ENCODE results near the gene TPST1.

The TPST1 gene

DNA sequence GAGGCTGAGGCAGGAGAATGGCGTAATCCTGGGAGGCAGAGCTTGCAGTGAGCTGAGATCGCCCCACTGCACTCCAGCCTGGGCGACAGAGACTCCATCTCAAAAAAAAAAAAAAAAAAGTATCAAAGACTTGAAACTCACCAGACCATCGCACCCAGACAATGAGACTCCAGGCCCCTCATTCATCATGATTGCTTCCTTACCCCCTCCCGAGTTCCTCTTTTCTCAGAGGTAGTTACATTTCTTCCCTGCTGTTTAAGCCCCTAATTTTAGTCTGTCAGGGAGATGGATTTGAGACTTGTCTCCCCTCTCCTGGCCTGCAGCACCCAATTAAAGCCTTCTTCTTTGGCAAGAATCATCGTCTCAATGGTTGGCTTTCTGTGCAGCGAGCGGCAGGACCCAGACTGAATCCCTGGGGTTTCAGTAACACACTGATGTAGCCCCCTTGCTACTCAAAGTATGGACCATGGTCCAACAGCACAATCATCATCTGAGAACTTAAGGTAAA, 19.4 kb upstream of the TPST1 start:
- TF ChIP-seq, protein P1, sequence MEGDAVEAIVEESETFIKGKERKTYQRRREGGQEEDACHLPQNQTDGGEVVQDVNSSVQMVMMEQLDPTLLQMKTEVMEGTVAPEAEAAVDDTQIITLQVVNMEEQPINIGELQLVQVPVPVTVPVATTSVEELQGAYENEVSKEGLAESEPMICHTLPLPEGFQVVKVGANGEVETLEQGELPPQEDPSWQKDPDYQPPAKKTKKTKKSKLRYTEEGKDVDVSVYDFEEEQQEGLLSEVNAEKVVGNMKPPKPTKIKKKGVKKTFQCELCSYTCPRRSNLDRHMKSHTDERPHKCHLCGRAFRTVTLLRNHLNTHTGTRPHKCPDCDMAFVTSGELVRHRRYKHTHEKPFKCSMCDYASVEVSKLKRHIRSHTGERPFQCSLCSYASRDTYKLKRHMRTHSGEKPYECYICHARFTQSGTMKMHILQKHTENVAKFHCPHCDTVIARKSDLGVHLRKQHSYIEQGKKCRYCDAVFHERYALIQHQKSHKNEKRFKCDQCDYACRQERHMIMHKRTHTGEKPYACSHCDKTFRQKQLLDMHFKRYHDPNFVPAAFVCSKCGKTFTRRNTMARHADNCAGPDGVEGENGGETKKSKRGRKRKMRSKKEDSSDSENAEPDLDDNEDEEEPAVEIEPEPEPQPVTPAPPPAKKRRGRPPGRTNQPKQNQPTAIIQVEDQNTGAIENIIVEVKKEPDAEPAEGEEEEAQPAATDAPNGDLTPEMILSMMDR (IDR thresholded peaks at IDR 0.05; ENCODE audit: unreplicated experiment in 3 of 3) = no peak
- Mint-ChIP-seq H3K27me3 (ENCODE audit: low read depth) (peaks cover 3% of the 10 kb centered on the region), H3K27ac (no peak overlapping the region), H3K36me3 (ENCODE audit: low read depth) (no peaks in the 10 kb centered on the region), H3K4me3 (no peak overlapping the region), H3K9me3 (peaks cover 6% of the 10 kb centered on the region), H3K4me1 (no peaks in the 10 kb centered on the region)

DNA sequence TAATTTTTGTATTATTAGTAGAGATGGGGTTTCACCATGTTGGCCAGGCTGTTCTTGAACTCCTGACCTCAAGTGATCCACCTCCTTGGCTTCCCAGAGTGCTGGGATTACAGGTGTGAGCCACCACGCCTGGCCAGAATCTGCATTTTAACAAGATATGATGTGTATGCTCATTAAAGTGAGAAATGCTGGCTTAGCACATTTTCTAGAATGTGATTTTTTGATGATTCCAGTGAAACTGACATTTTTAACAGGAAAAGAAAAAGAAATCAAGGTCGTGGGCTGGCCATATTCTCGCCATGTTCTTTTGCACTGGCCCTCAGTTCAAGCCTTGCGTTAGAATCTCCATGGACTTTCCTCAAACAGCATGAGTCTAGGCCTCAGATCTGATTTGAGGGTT, 18.1 kb upstream of the TPST1 start:
- H3K27ac Mint-ChIP-seq = no peak overlapping the region
- H3K27me3 Mint-ChIP-seq (ENCODE audit: low read depth) = peaks cover 3% of the 10 kb centered on the region
- TF ChIP-seq, protein P1 (IDR thresholded peaks at IDR 0.05; ENCODE audit: unreplicated experiment in 3 of 3) = no peak
- no peaks in the 10 kb centered on the region for H3K4me1 Mint-ChIP-seq
- H3K36me3 Mint-ChIP-seq (ENCODE audit: low read depth) = no peaks in the 10 kb centered on the region
- H3K9me3 Mint-ChIP-seq = peaks cover 6% of the 10 kb centered on the region
- H3K4me3 Mint-ChIP-seq = no peak overlapping the region

DNA sequence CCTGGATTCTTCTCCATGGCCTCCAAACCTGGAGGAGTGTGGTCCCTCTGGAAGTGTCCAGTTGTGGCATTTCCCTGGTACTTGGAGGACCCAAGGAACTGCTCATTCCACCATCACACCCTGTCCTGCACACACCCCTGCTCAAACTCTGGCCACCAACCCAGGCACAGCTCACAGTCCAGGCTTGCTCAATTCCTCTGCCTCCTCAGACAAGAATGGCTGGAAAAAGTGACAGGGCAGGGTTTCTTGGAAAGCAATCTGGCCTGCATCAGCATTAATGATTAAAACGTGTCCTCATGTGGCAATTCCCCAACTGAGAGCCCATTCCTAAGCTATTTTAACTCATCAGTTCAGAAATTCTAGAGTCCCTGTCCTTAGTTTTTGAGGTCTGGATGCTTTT, 17.2 kb upstream of the TPST1 start:
- H3K36me3 Mint-ChIP-seq (ENCODE audit: low read depth) = no peaks in the 10 kb centered on the region
- no peak overlapping the region for H3K27ac Mint-ChIP-seq
- peaks cover 6% of the 10 kb centered on the region for H3K9me3 Mint-ChIP-seq
- H3K27me3 Mint-ChIP-seq (ENCODE audit: low read depth) = peaks cover 3% of the 10 kb centered on the region
- H3K4me1 Mint-ChIP-seq = no peaks in the 10 kb centered on the region
- no peak overlapping the region for H3K4me3 Mint-ChIP-seq
- TF ChIP-seq, protein P1 (IDR thresholded peaks at IDR 0.05; ENCODE audit: unreplicated experiment in 3 of 3) = no peak

DNA sequence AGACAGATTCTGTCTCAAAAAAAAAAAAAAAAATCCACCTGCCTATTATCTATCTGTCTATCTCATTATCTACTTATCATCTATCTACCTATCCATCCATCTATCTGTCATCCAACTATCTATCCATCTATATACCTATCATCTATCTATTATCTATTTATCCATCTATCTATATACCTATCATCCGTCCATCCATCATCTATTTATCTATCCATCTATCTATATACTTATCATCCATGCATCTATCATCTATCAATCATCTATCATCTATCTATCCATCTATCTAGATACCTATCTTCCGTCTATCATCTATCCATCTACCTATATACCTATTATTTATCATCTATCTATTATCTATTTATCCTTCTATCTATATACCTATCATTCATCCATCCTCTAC, 16.5 kb upstream of the TPST1 start:
- no peaks in the 10 kb centered on the region for H3K4me1 Mint-ChIP-seq
- H3K4me3 Mint-ChIP-seq = no peak overlapping the region
- no peak overlapping the region for H3K27ac Mint-ChIP-seq
- peaks cover 3% of the 10 kb centered on the region for H3K27me3 Mint-ChIP-seq (ENCODE audit: low read depth)
- peaks cover 6% of the 10 kb centered on the region for H3K9me3 Mint-ChIP-seq
- no peaks in the 10 kb centered on the region for H3K36me3 Mint-ChIP-seq (ENCODE audit: low read depth)
- TF ChIP-seq, protein P1 (IDR thresholded peaks at IDR 0.05; ENCODE audit: unreplicated experiment in 3 of 3) = no peak

DNA sequence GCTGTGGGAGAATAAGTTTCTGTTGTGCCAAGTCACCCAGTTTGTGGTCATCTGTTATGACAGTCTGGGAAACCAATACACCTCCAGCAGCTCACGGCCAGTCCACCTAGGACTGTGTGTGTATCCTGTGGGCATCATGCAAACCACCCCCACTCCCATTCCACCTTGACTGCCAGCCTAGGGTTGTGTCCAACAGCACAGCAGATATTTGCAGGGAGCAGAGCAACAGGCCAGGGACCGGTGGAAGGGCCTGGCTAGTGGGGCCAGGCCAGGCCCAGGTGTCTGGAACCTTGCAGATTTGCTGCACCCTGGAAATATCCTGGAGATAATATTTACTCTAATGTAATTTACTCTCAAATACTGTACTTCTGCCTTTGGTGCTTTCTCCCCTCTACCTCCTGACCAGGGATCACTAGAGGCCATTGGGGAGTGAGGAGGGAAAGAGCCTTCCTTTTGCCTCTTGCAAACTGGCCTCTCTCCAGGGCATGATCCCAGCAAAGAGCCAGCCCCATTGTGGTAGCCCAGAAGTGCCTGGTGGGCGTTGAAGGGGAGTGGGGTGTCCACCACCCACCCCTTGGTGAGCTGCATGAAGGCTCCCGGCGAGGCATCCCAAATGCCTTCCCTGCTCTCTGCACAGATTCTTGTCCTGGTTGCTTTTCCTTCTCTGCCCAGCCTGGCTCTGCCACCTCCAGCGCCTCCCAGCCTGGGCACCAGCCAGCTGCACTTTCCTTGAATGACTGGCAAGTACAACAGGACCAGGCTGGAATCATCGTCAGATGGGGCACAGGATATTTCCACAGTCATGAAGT, 15.2 kb upstream of the TPST1 start:
- no peaks in the 10 kb centered on the region for H3K4me1 Mint-ChIP-seq
- no peaks in the 10 kb centered on the region for H3K36me3 Mint-ChIP-seq (ENCODE audit: low read depth)
- H3K27me3 Mint-ChIP-seq (ENCODE audit: low read depth) = peaks cover 3% of the 10 kb centered on the region
- TF ChIP-seq, protein P1 (IDR thresholded peaks at IDR 0.05; ENCODE audit: unreplicated experiment in 3 of 3) = no peak
- H3K4me3 Mint-ChIP-seq = no peak overlapping the region
- peaks cover 6% of the 10 kb centered on the region for H3K9me3 Mint-ChIP-seq
- no peak overlapping the region for H3K27ac Mint-ChIP-seq

DNA sequence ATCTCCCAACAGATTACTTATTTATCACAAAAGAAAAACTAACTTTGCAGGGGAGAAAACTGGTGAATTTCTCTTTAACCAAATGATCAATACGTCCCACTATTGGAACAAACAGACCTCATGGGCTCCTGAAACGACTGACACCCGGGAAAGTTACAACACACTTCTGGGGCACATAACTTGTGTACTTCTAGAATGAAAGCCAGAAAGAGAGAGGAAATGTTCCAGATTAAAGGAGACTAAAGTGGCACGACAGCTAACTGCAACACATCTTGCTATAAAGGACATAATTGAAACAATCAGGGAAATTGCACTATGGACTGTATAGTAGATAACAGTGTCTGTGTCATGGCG, 14.7 kb upstream of the TPST1 start:
- no peaks in the 10 kb centered on the region for H3K36me3 Mint-ChIP-seq (ENCODE audit: low read depth)
- no peak overlapping the region for H3K27ac Mint-ChIP-seq
- TF ChIP-seq, protein P1 (IDR thresholded peaks at IDR 0.05; ENCODE audit: unreplicated experiment in 3 of 3) = no peak
- H3K27me3 Mint-ChIP-seq (ENCODE audit: low read depth) = peaks cover 3% of the 10 kb centered on the region
- H3K9me3 Mint-ChIP-seq = peaks cover 6% of the 10 kb centered on the region
- H3K4me1 Mint-ChIP-seq = no peaks in the 10 kb centered on the region
- H3K4me3 Mint-ChIP-seq = no peak overlapping the region
